HepG2 (cell line): ENCODE data around the gene RAB5B. TPM values are rescaled to one million over a fixed set of nuclear protein-coding genes. Genes with fewer than 3 reads are reported as not detected.

Experiments
- ARHGAP35 ChIP-seq: sonication (generic); formaldehyde crosslinking; IDR thresholded peaks from 2 replicates; pipeline ENCODE4 v1.9.0; 2022; ENCODE audit warnings: mild to moderate bottlenecking, inconsistent platforms, moderate library complexity, missing genetic modification reagents, borderline replicate concordance
- CBX1 ChIP-seq: IDR thresholded peaks from one replicate; pipeline ENCODE4 v1.6.1; 2016; ENCODE audit warnings: antibody characterized with exemption, low read depth
- CBX5 ChIP-seq: sonication (generic); formaldehyde crosslinking; IDR thresholded peaks from 2 replicates; pipeline ENCODE4 v1.4.0; 2020; ENCODE audit warnings: missing genetic modification reagents, borderline replicate concordance
- CENPX ChIP-seq: sonication (generic); formaldehyde crosslinking; IDR thresholded peaks from 2 replicates; pipeline ENCODE4 v1.9.0; 2021; ENCODE audit warnings: mild to moderate bottlenecking, missing genetic modification reagents, moderate library complexity
- MIER3 ChIP-seq: IDR thresholded peaks from 2 replicates; pipeline ENCODE4 v1.6.1; 2016; ENCODE audit warnings: missing compliant biosample characterization, borderline replicate concordance
- NCOR1 ChIP-seq: fragments of 200-600 bp; sonication (generic); IDR thresholded peaks from 2 replicates; pipeline ENCODE4 v1.7.0; 2017; ENCODE audit warnings: antibody characterized with exemption, low read length, borderline replicate concordance
- PCBP1 ChIP-seq: fragments of 200-400 bp; formaldehyde crosslinking; IDR thresholded peaks from 2 replicates; pipeline ENCODE4 v1.6.1; 2017; ENCODE audit warnings: mild to moderate bottlenecking, low read depth, low read length, borderline replicate concordance
- POLR2G ChIP-seq: fragments of 200-400 bp; formaldehyde crosslinking; IDR thresholded peaks from 2 replicates; pipeline ENCODE4 v1.6.1; 2018; ENCODE audit warnings: mild to moderate bottlenecking, low read depth, low read length, moderate library complexity
- ZBTB25 ChIP-seq: IDR thresholded peaks from 2 replicates; pipeline ENCODE4 v1.6.1; 2018; ENCODE audit warnings: missing genetic modification reagents
- ZBTB26 ChIP-seq: IDR thresholded peaks from 2 replicates; pipeline ENCODE4 v1.6.1; 2016; ENCODE audit warnings: missing compliant biosample characterization, missing genetic modification reagents, borderline replicate concordance
- ZNF407 ChIP-seq: sonication (generic); formaldehyde crosslinking; IDR thresholded peaks from one replicate; pipeline ENCODE4 v1.5.1; 2020; ENCODE audit warnings: mild to moderate bottlenecking, missing genetic modification reagents; ENCODE audit errors: not compliant biosample characterization
- polyA plus RNA-seq, 8 experiments: library from polyadenylated mRNA; depleted of rRNA in 3 of 8; stranded (reverse) in 7 of 8; unstranded in 1 of 8; fragments of >200 nt; fragmentation: Illumina TruSeq in 4 of 8; extraction: Trizol in 4 of 8; gene quantifications; 2 replicates each; pipeline versions ENCODE4 v1.2.1 to v1.2.3, GENCODE V29; 2011 to 2016; ENCODE audit warnings: low read depth in 4 of 8, missing spikeins in 1 of 8, mixed read lengths in 1 of 8; ENCODE audit not compliant: insufficient read depth in 1 of 8
- total RNA-seq, 5 experiments: library from RNA; depleted of rRNA; stranded (reverse); fragments of >200 nt; fragmentation: Illumina TruSeq; extraction: Trizol; gene quantifications; 2 replicates each; pipeline ENCODE4 v1.2.3, GENCODE V29; 2016; ENCODE audit warnings: low read depth in 1 of 5
- TF ChIP-seq, protein P1 (sequence below): sonication (generic); formaldehyde crosslinking; IDR thresholded peaks from 2 replicates; pipeline ENCODE4 v1.9.0; 2022; ENCODE audit warnings: missing genetic modification reagents, mild to moderate bottlenecking, borderline replicate concordance
- TF ChIP-seq, protein P2 (sequence below): IDR thresholded peaks from 2 replicates; pipeline ENCODE4 v1.6.1; 2016

Gene RAB5B
- total and polyA plus RNA-seq, 2 of the 13 experiments (the other 11 are each of a cell fraction or from before 2014, with no cell fraction given), result 26.0 to 68.3 TPM

DNA sequence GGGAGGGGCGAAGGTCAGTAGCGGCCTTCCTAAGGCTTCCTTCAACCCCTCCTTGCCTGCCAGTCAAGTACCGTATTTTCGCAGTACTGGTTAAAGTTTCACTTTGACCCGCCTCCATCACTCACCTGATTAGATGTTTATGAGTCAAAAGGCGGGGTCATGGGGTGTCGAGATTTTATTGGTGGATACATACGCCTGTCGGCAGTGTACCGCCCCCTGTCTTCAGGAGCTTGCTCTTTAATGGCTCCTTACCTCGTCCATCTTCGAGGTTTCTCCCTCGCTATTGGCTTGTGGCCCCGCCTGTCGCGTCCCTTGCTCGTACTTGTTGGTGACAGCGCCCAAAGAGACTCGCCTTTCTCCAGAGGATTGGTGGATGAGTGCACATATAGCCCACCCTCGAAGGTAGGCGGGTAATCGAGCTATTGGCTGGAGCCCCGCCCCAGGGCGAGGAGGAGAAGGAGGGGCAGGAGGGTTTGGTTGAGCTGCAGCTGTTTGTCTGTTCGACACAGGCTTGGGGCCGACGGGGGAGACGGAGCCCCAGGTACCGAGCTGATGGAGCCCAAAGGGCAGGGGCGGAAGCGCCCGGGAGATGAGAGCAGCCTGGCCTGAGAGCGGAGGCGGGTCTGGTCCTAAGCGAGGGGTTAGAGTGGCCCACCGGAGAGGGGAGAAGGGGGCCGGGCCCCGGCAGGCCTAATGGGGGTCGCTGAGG is at the start of gene RAB5B (continued):
- peak; percentile 88 for TF ChIP-seq ZNF407 (CRISPR knock-in tag)
- TF ChIP-seq PCBP1, result peak; percentile 72; the same call in 1 of the 2 replicates
- no peak for TF ChIP-seq CBX1
- peak; percentile 74; the same call in 1 of the 2 replicates for TF ChIP-seq NCOR1
- no peak for TF ChIP-seq CENPX
- TF ChIP-seq, protein P1, sequence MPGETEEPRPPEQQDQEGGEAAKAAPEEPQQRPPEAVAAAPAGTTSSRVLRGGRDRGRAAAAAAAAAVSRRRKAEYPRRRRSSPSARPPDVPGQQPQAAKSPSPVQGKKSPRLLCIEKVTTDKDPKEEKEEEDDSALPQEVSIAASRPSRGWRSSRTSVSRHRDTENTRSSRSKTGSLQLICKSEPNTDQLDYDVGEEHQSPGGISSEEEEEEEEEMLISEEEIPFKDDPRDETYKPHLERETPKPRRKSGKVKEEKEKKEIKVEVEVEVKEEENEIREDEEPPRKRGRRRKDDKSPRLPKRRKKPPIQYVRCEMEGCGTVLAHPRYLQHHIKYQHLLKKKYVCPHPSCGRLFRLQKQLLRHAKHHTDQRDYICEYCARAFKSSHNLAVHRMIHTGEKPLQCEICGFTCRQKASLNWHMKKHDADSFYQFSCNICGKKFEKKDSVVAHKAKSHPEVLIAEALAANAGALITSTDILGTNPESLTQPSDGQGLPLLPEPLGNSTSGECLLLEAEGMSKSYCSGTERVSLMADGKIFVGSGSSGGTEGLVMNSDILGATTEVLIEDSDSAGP, result peak; percentile 91
- no peak for TF ChIP-seq MIER3 (CRISPR knock-in tag)
- peak; percentile 83; the same call in 1 of the 2 replicates for TF ChIP-seq CBX5 (CRISPR knock-in tag)
- no peak for TF ChIP-seq ZBTB25 (CRISPR knock-in tag)
- TF ChIP-seq, protein P2, sequence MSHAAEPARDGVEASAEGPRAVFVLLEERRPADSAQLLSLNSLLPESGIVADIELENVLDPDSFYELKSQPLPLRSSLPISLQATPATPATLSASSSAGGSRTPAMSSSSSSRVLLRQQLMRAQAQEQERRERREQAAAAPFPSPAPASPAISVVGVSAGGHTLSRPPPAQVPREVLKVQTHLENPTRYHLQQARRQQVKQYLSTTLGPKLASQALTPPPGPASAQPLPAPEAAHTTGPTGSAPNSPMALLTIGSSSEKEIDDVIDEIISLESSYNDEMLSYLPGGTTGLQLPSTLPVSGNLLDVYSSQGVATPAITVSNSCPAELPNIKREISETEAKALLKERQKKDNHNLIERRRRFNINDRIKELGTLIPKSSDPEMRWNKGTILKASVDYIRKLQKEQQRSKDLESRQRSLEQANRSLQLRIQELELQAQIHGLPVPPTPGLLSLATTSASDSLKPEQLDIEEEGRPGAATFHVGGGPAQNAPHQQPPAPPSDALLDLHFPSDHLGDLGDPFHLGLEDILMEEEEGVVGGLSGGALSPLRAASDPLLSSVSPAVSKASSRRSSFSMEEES (CRISPR knock-in tag), result peak; percentile 42
- TF ChIP-seq ZBTB26 (CRISPR knock-in tag), result peak; percentile 80; the same call in 1 of the 2 replicates
- TF ChIP-seq ARHGAP35 (CRISPR knock-in tag), result peak; percentile 85; the same call in 1 of the 2 replicates
- peak; percentile 98 for TF ChIP-seq POLR2G
